Choroid plexus epithelial cell (primary cell): ENCODE data around the gene LRRC3B.
A peak's percentile ranks its signal among the peaks of the same experiment; 100 is the strongest.

Source experiments
- DNase-seq: peaks from one replicate; pipeline ENCODE4 v3.0.0-alpha.2; 2010; ENCODE audit warnings: low read depth
- H3K4me3 ChIP-seq: 2 replicates; pipeline ENCODE4 v1.5.1; 2011; ENCODE audit warnings: low read depth, mild to moderate bottlenecking, control low read depth, low read length, moderate library complexity
- CTCF ChIP-seq: conservative IDR thresholded peaks from 2 replicates; pipeline ENCODE4 v1.5.1; 2011; ENCODE audit warnings: low read depth, mild to moderate bottlenecking, control low read depth, inconsistent platforms, low read length, moderate library complexity

LRRC3B gene

GRCh38 chr3:26703519-26703918, 80.9 kb downstream of the LRRC3B start:
- DNase-seq = no peak
- TF ChIP-seq CTCF = no peak
- H3K4me3 ChIP-seq = no peak overlapping the region

GRCh38 chr3:26704736-26705135, 82.2 kb downstream of the LRRC3B start:
- no peak for TF ChIP-seq CTCF
- H3K4me3 ChIP-seq = no peak overlapping the region
- no peak for DNase-seq

DNA sequence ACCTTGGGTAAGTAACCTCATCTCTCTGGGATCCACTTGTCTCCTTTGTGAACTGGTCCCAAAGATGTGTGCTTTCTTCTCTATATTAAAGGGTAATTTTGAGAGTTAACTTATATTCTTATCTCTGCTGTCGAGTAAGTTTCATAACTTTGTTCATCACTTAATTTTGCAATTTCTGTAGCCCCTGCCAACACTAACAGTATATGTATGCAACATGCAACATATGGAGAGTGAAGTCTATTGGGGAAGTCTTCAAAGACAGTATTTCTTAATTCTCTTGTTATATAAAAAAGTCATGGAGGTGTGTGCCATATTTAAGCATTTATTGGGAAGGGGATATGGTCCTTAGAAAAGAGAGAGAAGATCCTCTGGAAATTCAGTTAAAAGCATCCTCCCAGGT, 85.9 kb downstream of the LRRC3B start:
- H3K4me3 ChIP-seq = no peak overlapping the region
- DNase-seq = no peak

DNA sequence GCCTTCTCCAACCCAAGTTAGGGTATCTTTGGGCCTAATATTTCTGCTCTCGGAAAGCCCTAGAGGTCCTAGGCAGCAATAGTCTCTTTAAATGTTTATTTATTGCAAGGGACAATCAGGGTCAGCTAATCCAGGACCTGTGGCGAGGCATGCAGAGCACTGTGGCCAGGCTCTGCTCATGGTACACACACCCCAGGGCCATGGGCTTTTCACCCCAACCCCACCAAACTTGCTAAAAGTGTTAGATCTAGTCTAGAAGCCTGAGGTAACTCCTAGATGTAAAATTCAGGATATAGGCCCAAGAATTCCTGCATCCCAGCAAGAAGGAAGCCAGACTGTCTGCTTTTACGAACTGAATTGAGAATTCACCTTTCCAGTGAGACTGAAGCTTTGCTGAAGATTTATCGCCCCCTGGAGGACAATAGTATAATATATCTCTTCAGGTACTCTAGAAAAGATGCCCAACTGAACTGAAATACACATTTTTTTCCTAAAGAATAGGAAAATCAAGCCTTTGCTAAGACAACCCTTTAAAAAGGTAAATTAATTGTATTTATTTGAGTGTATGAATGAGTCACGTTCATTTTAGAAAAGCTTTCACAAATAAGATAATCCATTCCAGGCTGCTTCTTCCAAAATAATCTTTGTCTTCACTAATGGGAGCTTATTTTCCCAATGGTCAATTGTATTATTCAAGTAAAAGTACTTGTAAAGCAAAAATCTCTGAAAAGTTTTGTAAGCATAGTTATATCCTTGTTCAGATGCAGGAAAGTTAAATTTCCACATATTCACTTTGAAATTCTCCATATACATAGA, 89.8 kb downstream of the LRRC3B start:
- H3K4me3 ChIP-seq = no peak overlapping the region
- TF ChIP-seq CTCF = peak; percentile 46
- DNase-seq = peak; percentile 33

More for the DNA sequence above, 85.9 kb downstream of the LRRC3B start:
- no peak for TF ChIP-seq CTCF

GRCh38 chr3:26713091-26713490, 90.5 kb downstream of the LRRC3B start:
- no peak overlapping the region for H3K4me3 ChIP-seq
- no peak for DNase-seq
- TF ChIP-seq CTCF = no peak

DNA sequence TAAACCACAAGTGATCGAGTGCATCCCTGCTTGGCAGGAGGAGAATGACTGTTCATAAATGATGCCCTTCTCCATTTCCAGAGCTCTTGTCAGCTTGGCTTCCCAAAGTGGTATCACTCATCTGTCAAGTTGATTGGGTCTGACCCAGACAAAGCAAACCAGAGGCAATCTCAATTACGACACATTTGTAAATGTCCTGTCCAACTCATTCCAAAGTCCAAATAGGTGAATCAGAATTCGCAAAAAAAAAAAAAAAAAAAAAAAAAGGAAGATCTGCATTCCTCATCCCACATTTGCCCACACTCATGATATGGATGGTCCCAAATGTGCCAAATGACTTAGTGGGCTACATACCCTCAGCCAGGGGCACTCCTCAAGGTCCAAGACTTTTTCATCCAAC, 91.9 kb downstream of the LRRC3B start:
- H3K4me3 ChIP-seq = no peak overlapping the region
- TF ChIP-seq CTCF = no peak
- DNase-seq = no peak

DNA sequence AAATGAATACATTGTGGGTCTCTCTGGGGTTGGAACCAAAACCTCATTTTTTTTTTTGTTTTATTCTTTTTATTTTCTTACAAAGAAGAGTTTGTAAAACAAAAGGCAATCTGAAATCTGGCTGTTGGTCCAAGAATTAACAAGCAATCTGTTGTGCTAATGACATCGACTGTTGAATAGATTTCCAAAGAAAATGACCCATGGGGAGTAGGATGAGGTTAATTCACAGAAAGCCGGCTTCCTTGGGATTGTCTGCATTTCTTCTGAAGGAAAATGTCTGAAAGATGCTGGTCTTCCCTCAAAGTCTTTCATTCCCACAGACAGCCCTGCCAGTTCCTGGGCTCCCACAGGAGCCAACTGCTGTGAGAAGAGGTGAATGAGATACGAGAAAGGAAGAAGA, 92.9 kb downstream of the LRRC3B start:
- DNase-seq = no peak
- TF ChIP-seq CTCF = no peak
- H3K4me3 ChIP-seq = no peak overlapping the region
